Gastrocnemius medialis (tissue), 4 donors: ENCODE data around the gene EFHD1.

Experiments
- CTCF ChIP-seq, 5 experiments: fragments of 450-650 bp in 3 of 5; fragments of 200-600 bp in 2 of 5; sonication (generic) in 2 of 5; IDR thresholded peaks in 4 of 5; conservative IDR thresholded peaks in 1 of 5; 1 replicate in 4 of 5; 2 replicates in 1 of 5; pipeline ENCODE4 v1.5.1; 2016 to 2019; ENCODE audit warnings: antibody characterized with exemption in 5 of 5, mild to moderate bottlenecking in 3 of 5, moderate library complexity in 3 of 5
- POLR2A ChIP-seq, 2 donors: fragments of 450-650 bp; IDR thresholded peaks; one replicate each; pipeline ENCODE4 v1.6.1; 2017; ENCODE audit warnings: antibody characterized with exemption in 2 of 2, mild to moderate bottlenecking in 2 of 2, moderate library complexity in 2 of 2

GRCh38 chr2:232611559-232612218 lies 21.7 kb upstream of the EFHD1 start:
- TF ChIP-seq CTCF (IDR thresholded peaks at IDR 0.05 in 4 of 5, conservative IDR thresholded peaks at IDR 0.05 in 1 of 5) (peak; percentile 71 to 83 (median 82)), POLR2A (IDR thresholded peaks at IDR 0.05) (no peak)
